ENCODE measurements around the gene MRPL49.

- TF ChIP-seq CTCF (IDR thresholded peaks at IDR 0.05), result no peak
- TF ChIP-seq EZH2 (IDR thresholded peaks at IDR 0.05; ENCODE audit: borderline replicate concordance, insufficient read depth, low read depth, low read length, poor library complexity, severe bottlenecking), result no peak
These were observed 7.7 kb downstream of the MRPL49 start for GRCh38 chr11:65129649-65130441.

Data from B cell (primary cell).